GM19351 (cell line): ENCODE results near the gene AGO1.

Source experiments
- ATAC-seq: cut with Tn5 transposase; IDR thresholded peaks from one replicate; pipeline ENCODE4 v1.9.1; 2021; ENCODE audit warnings: mild to moderate bottlenecking, moderate library complexity; ENCODE audit not compliant: unreplicated experiment

Gene AGO1

GRCh38 chr1:35882945-35883634 lies at the start of gene AGO1:
TSS of gene AGO1 (plus strand) at chr1:35883209. CDS start at chr1:35883422, 213 bp downstream.
- ATAC-seq, result peak; percentile 82

DNA sequence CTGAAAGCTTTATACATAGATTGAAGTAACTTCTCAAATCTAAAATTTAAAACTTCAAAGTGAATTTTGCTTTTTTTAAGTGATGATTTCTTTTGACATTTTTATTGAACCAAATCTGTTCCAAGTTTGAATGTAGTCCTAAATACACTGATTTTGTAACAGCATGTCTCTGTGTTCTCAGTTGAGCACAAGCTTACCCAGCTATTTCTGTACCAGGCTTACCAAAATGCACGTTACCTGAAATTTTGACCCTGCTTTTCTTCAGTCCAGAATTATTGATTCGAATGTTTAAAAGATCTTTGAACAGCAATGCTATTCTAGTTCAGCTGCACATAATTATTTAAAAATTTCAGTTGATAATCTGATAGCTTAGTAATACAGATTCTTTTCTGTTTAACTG lies 49.6 kb upstream of the AGO1 start:
- ATAC-seq, result no peak

- no peak for ATAC-seq
Measured at GRCh38 chr1:35834218-35834617, 48.8 kb upstream of the AGO1 start.

DNA sequence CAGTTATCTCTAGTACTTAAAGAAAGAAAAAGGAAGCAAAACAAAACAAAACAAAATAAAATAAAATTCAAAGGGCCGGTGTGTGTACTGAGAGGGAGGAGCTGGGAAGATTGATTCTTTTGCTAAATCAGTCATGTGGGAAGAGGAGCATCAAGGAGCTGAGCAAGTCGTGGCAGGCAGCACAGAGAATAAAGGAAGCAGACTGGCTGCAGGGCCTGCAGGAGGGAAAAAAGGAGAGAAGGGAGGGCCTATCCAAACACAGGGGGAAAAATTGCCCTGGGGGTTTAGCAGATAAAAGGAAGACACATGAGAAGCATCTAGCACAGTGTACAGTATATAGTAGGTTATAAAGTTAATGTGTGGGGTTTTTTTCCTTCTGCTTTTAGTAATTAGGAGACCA lies 47.6 kb upstream of the AGO1 start:
- no peak for ATAC-seq

DNA sequence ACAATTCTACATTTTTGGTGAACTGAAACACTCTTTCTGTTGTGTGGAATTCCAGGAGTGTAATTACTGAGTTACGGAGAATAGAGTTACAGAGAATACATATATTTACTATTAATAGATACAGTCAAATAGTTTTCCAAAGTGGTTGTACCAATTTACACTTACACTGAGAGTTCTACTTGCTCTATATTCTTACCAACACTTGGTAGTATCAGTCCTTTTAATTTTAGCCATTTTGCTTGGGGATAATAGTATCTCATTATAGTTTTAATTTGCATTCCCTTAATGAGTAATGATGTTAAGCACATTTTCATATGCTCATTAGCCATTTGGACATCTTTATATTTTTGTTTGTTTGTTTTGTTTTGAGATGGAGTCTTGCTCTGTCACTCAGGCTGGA lies 46.3 kb upstream of the AGO1 start:
- ATAC-seq, result no peak

GRCh38 chr1:35838693-35839245 lies 44.2 kb upstream of the AGO1 start:
- ATAC-seq, result no peak

- ATAC-seq, result no peak
Measured at GRCh38 chr1:35844826-35845225, 38.2 kb upstream of the AGO1 start.

DNA sequence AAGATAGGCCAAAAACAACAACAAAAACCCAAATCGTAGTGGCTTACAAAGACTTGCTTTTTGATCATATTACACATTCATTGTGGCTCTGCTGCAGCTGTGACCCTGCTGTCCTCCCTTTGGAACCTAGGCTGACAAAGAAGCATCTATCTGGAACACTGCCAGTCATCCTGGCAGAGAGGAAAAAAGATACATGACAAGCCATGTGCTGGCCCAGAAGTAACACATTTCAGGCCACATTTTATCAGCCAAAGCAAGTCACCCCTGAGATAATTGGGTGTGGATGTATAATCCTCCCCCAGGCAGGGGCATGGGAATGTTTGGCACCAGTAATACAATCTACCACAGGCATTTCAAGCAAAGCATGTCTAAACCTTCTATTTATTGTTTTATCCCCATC lies 37.2 kb upstream of the AGO1 start:
- no peak for ATAC-seq

GRCh38 chr1:35847935-35848565 lies 35.0 kb upstream of the AGO1 start:
- ATAC-seq, result no peak

DNA sequence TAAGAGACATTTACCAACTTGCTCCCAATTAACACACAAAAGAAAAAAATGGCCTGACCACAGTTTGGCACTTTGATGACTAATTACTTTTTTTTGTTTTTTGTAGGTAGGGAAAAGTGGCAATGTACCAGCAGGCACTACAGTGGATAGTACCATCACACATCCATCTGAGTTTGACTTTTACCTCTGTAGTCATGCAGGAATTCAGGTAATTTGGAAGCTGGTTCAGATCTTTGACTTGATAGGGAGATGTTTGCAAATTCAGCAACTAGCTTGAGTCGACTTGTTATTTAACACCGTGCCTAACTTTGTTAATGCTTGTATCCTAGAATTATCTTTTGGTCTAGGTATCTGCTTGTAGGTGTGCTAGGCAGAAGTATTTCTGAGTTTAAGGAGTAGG lies 33.0 kb upstream of the AGO1 start:
- ATAC-seq, result no peak

DNA sequence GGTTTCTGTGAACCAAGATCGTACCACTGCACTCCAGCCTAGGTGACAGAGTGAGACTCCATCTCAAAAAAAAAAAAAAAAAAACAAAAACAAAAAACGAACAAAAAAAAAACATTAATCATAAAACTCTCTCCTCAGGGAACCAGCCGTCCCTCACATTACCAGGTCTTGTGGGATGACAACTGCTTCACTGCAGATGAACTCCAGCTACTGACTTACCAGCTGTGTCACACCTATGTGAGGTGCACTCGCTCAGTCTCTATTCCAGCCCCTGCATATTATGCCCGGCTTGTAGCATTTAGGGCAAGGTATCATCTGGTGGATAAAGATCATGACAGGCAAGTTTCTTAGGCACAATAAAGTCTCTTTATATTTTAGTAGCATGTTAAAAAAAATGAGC lies 32.3 kb upstream of the AGO1 start:
- no peak for ATAC-seq

DNA sequence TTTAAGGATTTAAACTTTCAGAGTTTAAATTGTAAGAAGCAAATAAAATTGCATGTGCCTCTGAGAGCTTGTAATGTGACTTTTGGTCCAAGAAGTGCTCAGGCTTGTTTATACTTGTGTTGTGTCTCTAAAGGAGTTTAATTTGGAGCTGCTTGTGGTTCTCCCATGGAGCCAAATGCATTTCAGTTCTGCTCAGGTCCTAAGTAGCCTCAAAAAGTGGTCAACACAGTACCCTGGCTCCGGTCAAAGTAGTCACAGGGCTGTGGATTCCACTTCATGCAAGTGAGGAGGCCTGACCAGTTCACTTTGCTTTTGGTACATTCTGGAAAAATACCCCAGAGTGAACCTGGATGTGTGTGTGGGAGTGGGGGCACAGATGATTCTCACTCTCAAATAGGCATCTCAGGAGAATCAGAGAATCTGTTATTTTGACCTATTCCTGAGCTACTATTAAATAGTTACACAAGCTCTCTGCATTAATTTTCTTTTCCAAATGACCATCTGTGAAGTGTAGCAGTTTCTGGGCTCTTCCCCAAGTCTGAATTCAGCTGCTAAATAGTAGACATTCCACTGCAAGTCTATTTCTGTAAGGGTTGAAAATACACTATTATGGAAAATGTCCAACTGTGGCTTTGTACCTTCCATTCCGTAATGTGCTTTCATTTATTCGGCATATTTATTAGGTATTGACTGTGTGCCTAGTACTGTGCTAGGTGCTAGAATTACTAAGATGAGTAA lies 31.7 kb upstream of the AGO1 start:
- no peak for ATAC-seq

GRCh38 chr1:35852241-35852640 lies 30.8 kb upstream of the AGO1 start:
- no peak for ATAC-seq

DNA sequence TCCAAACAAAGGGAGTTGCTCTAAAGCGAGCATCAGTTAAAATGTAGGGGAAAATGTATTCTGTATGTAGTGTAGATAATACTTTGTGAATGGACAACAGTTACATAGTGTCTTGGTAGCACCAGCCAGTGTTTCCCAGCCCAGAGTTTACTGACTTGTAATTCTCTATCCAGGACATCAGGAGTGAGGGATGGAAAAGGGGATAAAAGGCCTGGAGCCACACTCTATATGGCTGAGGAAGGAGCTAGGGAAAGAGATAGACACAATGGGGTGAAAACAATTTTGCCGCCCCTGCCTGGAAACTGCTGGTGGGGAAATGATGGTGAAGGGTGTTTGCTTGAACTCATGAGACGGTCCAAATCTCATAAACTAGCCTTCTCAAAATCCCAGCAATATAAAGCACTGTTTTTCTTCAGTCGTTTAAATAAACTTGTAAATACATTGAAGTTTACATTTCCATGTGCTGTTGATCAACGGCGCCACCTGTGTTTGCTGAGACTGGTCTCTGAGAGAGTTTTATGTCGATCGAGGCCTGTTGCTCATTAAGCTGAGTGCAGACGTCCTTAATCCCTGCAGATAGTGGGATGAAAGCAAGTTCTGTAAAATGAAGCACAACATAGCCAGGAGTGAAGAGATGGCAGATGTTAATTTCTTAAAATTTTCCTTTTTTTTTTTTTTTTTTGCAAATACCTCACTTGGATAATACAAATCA lies 27.9 kb upstream of the AGO1 start:
- ATAC-seq, result no peak

DNA sequence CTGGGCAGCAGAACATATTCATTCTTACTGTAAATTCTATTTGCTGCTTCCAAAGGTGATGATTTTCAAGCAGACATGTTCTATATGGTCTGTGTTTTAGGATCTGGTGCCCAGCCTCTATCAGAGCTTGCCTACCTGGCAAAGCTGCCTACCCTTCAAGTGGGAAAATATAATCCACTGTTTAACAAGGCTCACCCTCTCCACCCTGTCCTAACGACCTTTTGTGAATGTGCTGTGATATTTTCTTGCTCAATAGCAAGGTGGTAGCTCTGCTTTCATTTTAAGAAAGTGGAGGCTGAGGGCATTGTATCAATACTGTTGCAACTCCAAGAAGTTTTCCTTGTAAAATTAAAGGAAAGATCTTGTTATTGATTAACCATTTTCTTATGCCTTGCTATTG lies 26.0 kb upstream of the AGO1 start:
- no peak for ATAC-seq

GRCh38 chr1:35857830-35858229 lies 25.2 kb upstream of the AGO1 start:
- ATAC-seq, result no peak

DNA sequence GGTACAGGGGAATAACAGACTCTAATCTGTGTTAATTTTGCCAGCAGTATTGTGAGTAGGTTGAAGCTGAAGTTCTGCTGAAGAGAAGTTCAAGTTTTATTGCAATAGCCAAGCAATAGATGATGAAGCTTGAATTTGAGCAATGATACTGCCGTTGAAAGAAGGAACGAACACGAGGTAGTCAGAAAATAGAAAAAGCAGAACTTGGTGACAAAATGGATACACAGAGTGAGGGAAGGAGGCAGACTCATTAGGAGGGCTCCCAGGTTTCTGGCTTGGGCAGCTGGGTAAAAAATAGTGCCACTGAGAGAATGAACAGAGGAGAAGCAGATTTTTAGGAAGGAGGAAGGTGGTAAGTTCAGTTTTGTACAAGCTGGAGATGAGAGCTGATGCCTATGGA lies 22.3 kb upstream of the AGO1 start:
- no peak for ATAC-seq

GRCh38 chr1:35863136-35863535 lies 19.9 kb upstream of the AGO1 start:
- no peak for ATAC-seq

DNA sequence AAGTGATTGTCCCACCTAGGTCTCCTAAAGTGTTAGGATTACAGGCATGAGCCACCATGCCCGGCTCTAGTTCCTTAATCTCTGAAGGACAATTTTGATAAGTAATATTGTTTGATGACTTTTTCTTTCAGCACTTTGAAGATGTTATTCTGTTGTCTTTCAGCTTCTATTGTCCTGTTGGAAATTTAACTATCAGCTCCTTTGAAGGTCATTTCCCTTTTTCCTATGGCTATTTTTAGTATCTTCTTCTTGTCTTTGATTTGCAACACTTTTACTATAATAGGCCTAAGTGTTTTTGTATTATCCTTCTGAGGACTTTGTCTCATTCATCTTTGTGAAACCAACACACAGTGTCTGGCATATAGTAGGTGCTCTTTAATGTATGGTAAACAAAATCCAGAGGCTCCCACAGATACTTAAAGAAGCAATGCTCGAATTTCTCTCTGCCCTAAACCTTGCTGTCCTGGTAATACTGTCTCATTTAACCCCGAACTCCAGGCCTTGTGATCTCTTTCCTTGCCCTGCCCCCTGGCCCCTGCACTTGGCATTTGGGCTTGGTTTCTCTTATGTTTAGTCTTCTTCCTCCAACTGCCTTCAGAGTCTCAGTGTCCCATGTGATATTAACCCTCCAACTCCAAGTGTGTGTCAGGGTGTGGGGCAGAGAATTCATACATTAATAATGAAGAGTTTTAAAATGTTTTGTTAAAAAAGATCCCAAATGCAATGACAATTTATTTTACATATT lies 19.0 kb upstream of the AGO1 start:
- ATAC-seq, result no peak

DNA sequence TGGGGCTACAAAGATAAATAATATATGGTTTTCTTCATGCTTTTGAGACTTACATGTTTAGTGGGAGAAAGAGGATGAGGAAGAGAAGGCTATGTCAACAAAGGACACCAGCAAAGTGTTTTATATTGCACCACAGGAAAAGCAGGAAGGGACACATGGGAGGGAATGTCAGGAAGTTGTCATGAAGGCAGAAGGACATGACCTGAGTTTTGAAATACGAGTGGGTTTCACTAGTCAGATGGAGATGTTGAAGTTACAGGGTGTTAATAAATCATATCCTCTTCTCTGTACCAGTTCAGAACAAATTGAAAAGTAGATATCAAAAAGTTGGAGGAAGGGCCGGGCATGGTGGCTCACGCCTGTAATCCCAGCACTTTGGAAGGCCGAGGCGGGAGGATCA lies 18.2 kb upstream of the AGO1 start:
- no peak for ATAC-seq

DNA sequence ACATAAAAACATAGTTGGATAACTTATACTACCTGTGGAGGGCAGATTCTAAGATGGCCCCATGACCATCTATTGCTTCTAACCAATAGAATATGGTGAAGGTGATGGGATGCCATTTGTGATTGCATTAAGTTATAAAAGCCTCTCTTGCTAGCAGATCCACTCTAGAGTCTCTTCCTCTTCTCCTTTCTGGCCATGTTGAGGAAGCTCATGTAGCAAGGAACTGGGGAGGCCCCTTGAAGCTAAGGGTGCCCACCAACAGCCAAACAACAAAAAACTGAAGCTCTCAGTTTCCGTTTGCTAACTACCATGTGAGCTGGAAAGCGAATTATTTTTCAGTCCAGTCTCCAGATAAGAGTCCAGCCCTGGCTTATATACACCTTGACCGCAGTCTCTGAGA lies 16.0 kb upstream of the AGO1 start:
- ATAC-seq, result no peak
